ENCODE results near the gene CDR2. TPM values are rescaled to one million over a fixed set of nuclear protein-coding genes. Genes with fewer than 3 reads are reported as not detected.
A peak's percentile ranks its signal among the peaks of the same experiment; 100 is the strongest.

CDR2 gene
- polyA plus RNA-seq, 3 donors: 2.5 to 5.9 (median 4.8) TPM

GRCh38 chr16:22348291-22348690 is 26.1 kb downstream of the CDR2 start:
- peaks cover 0 to 1% (median 0%) of the 10 kb centered on the region in 3 donors for H3K27me3 Mint-ChIP-seq (ENCODE audit: low read depth in 3 of 3)
- H3K9ac ChIP-seq (ENCODE audit: insufficient read depth, low read length, poor library complexity, severe bottlenecking): no peak overlapping the region
- peaks cover 0 to 3% (median 0%) of the 10 kb centered on the region in 7 donors for H3K9me3 Mint-ChIP-seq
- peaks cover 13% of the 10 kb centered on the region for H3K79me2 ChIP-seq (ENCODE audit: insufficient read depth, low read length)
- H3K9me3 ChIP-seq (replicated peaks in 1 of 2; ENCODE audit: control insufficient read depth in 1 of 2, insufficient read depth in 1 of 2, low read length in 2 of 2): no peaks in the 10 kb centered on the region
- H4K20me1 ChIP-seq (ENCODE audit: insufficient read depth, low read length): no peaks in the 10 kb centered on the region
- H3K4me1 Mint-ChIP-seq: peaks cover 17% of the 10 kb centered on the region
- H3K4me1 ChIP-seq (ENCODE audit: control insufficient read depth in 1 of 2, insufficient read depth in 2 of 2, low read length in 2 of 2): peaks cover 13 to 15% of the 10 kb centered on the region in 2 donors
- peaks cover 43 to 50% of the 10 kb centered on the region in 2 donors for H3K36me3 Mint-ChIP-seq
- TF ChIP-seq, protein P1, sequence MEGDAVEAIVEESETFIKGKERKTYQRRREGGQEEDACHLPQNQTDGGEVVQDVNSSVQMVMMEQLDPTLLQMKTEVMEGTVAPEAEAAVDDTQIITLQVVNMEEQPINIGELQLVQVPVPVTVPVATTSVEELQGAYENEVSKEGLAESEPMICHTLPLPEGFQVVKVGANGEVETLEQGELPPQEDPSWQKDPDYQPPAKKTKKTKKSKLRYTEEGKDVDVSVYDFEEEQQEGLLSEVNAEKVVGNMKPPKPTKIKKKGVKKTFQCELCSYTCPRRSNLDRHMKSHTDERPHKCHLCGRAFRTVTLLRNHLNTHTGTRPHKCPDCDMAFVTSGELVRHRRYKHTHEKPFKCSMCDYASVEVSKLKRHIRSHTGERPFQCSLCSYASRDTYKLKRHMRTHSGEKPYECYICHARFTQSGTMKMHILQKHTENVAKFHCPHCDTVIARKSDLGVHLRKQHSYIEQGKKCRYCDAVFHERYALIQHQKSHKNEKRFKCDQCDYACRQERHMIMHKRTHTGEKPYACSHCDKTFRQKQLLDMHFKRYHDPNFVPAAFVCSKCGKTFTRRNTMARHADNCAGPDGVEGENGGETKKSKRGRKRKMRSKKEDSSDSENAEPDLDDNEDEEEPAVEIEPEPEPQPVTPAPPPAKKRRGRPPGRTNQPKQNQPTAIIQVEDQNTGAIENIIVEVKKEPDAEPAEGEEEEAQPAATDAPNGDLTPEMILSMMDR (IDR thresholded peaks at IDR 0.05): no peak
- no peak overlapping the region for H2AFZ ChIP-seq (ENCODE audit: insufficient read depth, low read depth, low read length, poor library complexity, severe bottlenecking)
- no peak for DNase-seq
- H3K36me3 ChIP-seq (replicated peaks in 1 of 2; ENCODE audit: control insufficient read depth in 1 of 2, insufficient read depth in 2 of 2, low read length in 2 of 2): peaks cover 22 to 45% of the 10 kb centered on the region in 2 donors
- no peak overlapping the region for H3K27ac ChIP-seq (ENCODE audit: low read depth in 1 of 2, low read length in 2 of 2)
- no peaks in the 10 kb centered on the region for H3K27me3 ChIP-seq (ENCODE audit: control insufficient read depth in 2 of 2, insufficient read depth in 2 of 2, low read length in 2 of 2)
- WGBS (ENCODE audit: insufficient coverage): no CpG with 5 or more reads among the region's 2 CpGs
- no peak overlapping the region for H3K4me3 ChIP-seq (replicated peaks in 1 of 3; ENCODE audit: low read depth in 2 of 3, low read length in 3 of 3)
- intact Hi-C loops (cut with micrococcal nuclease): no loop called here
- H3K4me2 ChIP-seq (replicated peaks; ENCODE audit: extremely low read depth, low read length, poor library complexity, severe bottlenecking): no peak overlapping the region
- H3K27ac Mint-ChIP-seq: no peak overlapping the region
- no peak overlapping the region for H3K4me3 Mint-ChIP-seq

- H3K27me3 ChIP-seq (ENCODE audit: control insufficient read depth in 2 of 2, insufficient read depth in 2 of 2, low read length in 2 of 2): no peaks in the 10 kb centered on the region
- no peak overlapping the region for H2AFZ ChIP-seq (ENCODE audit: insufficient read depth, low read depth, low read length, poor library complexity, severe bottlenecking)
- Mint-ChIP-seq H3K9me3 (peaks cover 0 to 3% (median 0%) of the 10 kb centered on the region in 7 donors), H3K27me3 (ENCODE audit: low read depth in 3 of 3) (peaks cover 0 to 1% (median 0%) of the 10 kb centered on the region in 3 donors), H3K36me3 (peaks cover 44 to 53% of the 10 kb centered on the region in 2 donors), H3K4me1 (peaks cover 7% of the 10 kb centered on the region), H3K27ac (peak overlapping the region in 2 of 7 donors; percentile 42 to 52), H3K4me3 (no peak overlapping the region)
- H3K4me1 ChIP-seq (ENCODE audit: control insufficient read depth in 1 of 2, insufficient read depth in 2 of 2, low read length in 2 of 2): peaks cover 3 to 4% of the 10 kb centered on the region in 2 donors
- intact Hi-C loops (cut with micrococcal nuclease): no loop called here
- H3K79me2 ChIP-seq (ENCODE audit: insufficient read depth, low read length): peaks cover 11% of the 10 kb centered on the region
- no peak overlapping the region for H3K27ac ChIP-seq (ENCODE audit: low read depth in 1 of 2, low read length in 2 of 2)
- TF ChIP-seq, protein P1 (IDR thresholded peaks at IDR 0.05): no peak
- H3K4me3 ChIP-seq (replicated peaks in 1 of 3; ENCODE audit: low read depth in 2 of 3, low read length in 3 of 3): no peak overlapping the region
- no peaks in the 10 kb centered on the region for H4K20me1 ChIP-seq (ENCODE audit: insufficient read depth, low read length)
- no peaks in the 10 kb centered on the region for H3K9me3 ChIP-seq (replicated peaks in 1 of 2; ENCODE audit: control insufficient read depth in 1 of 2, insufficient read depth in 1 of 2, low read length in 2 of 2)
- no peak for DNase-seq
- no peak overlapping the region for H3K9ac ChIP-seq (ENCODE audit: insufficient read depth, low read length, poor library complexity, severe bottlenecking)
- 94% methylated on average over 18 of the region's 20 CpGs for WGBS (ENCODE audit: insufficient coverage)
- H3K4me2 ChIP-seq (replicated peaks; ENCODE audit: extremely low read depth, low read length, poor library complexity, severe bottlenecking): no peak overlapping the region
- peaks cover 22 to 45% of the 10 kb centered on the region in 2 donors for H3K36me3 ChIP-seq (replicated peaks in 1 of 2; ENCODE audit: control insufficient read depth in 1 of 2, insufficient read depth in 2 of 2, low read length in 2 of 2)
Measured at GRCh38 chr16:22347100-22347820, 27.2 kb downstream of the CDR2 start.
